Gastrocnemius medialis (tissue), 4 donors: ENCODE results near the gene MEIS2. TPM values are rescaled to one million over a fixed set of nuclear protein-coding genes. Genes with fewer than 3 reads are reported as not detected.
A peak's percentile ranks its signal among the peaks of the same experiment; 100 is the strongest.

ENCODE experiments used
- ATAC-seq, 2 donors: fragments of 150-250 bp; one replicate each; pipeline ENCODE4 v1.9.1; 2016
- DNase-seq, 2 donors: peaks; one replicate each; pipeline ENCODE4 v3.0.0-alpha.2; 2019
- H3K27ac ChIP-seq, 4 donors: fragments of 200-600 bp; sonication (generic); 1 replicate in 1 of 4; 2 replicates in 3 of 4; pipeline ENCODE4 v1.5.1; 2016 to 2018; ENCODE audit warnings: mild to moderate bottlenecking in 2 of 4, moderate library complexity in 1 of 4
- H3K27me3 ChIP-seq, 3 donors: fragments of 200-600 bp; sonication (generic) in 2 of 3; 1 replicate in 1 of 3; 2 replicates in 2 of 3; pipeline versions ENCODE4 v1.5.1 to v1.6.0; 2016 to 2019; ENCODE audit warnings: mild to moderate bottlenecking in 1 of 3, moderate library complexity in 1 of 3
- H3K36me3 ChIP-seq, 2 donors: fragments of 200-600 bp; sonication (generic) in 1 of 2; one replicate each; pipeline ENCODE4 v1.5.1; 2017 to 2018
- H3K4me1 ChIP-seq, 2 donors: fragments of 200-600 bp; sonication (generic) in 1 of 2; one replicate each; pipeline ENCODE4 v1.5.1; 2016 to 2017; ENCODE audit warnings: mild to moderate bottlenecking in 2 of 2
- H3K4me3 ChIP-seq, 4 donors: fragments of 200-600 bp; sonication (generic) in 3 of 4; 1 replicate in 1 of 4; 2 replicates in 3 of 4; pipeline ENCODE4 v1.5.1; 2016 to 2019; ENCODE audit warnings: mild to moderate bottlenecking in 2 of 4
- H3K9me3 ChIP-seq, 3 donors: fragments of 200-600 bp; sonication (generic) in 2 of 3; 1 replicate in 1 of 3; 2 replicates in 2 of 3; pipeline ENCODE4 v1.5.1; 2016 to 2019
- POLR2A ChIP-seq, 2 donors: fragments of 450-650 bp; IDR thresholded peaks; one replicate each; pipeline ENCODE4 v1.6.1; 2017; ENCODE audit warnings: antibody characterized with exemption in 2 of 2, mild to moderate bottlenecking in 2 of 2, moderate library complexity in 2 of 2
- in situ Hi-C, 4 donors: fragments of 200-750 bp; cut with MboI; loops; one replicate each; pipeline versions ENCODE4 v1.15.0 to v1.8.0; 2017; ENCODE audit warnings: low sequenced_read_pairs in 4 of 4
- intact Hi-C: fragments of 100-400 bp; cut with DNase I; formaldehyde crosslinking; loops from one replicate; pipeline ENCODE4 v1.15.1; 2023; ENCODE audit warnings: low total_unique reads
- total RNA-seq, 4 donors: library from RNA; depleted of rRNA; stranded (reverse); fragments of >200 nt; gene quantifications; one replicate each; pipeline versions ENCODE4 v1.1.0 to v1.2.3, GENCODE V29; 2016
- TF ChIP-seq, protein P1 (sequence below), 5 experiments: fragments of 450-650 bp in 3 of 5; fragments of 200-600 bp in 2 of 5; sonication (generic) in 2 of 5; IDR thresholded peaks in 4 of 5; conservative IDR thresholded peaks in 1 of 5; 1 replicate in 4 of 5; 2 replicates in 1 of 5; pipeline ENCODE4 v1.5.1; 2016 to 2019; ENCODE audit warnings: antibody characterized with exemption in 5 of 5, mild to moderate bottlenecking in 3 of 5, moderate library complexity in 3 of 5

The MEIS2 gene
- total RNA-seq, 4 donors from 2014 or later, result 0.31 to 1.8 (median 0.40) TPM; not detected in 1

- H3K4me3 ChIP-seq, result peak overlapping the region in 1 of 4 donors; percentile 21
- no peaks in the 10 kb centered on the region for H3K9me3 ChIP-seq
- DNase-seq (no peak), ATAC-seq (no peak)
- in situ Hi-C loops (loop anchor here in 3 of 4 donors (25.0 kb wide), 1 partner anchor 222 kb away; no protein-coding TSS in a partner anchor), intact Hi-C loops (no loop called here)
- H3K36me3 ChIP-seq, result no peaks in the 10 kb centered on the region
- TF ChIP-seq, protein P1, sequence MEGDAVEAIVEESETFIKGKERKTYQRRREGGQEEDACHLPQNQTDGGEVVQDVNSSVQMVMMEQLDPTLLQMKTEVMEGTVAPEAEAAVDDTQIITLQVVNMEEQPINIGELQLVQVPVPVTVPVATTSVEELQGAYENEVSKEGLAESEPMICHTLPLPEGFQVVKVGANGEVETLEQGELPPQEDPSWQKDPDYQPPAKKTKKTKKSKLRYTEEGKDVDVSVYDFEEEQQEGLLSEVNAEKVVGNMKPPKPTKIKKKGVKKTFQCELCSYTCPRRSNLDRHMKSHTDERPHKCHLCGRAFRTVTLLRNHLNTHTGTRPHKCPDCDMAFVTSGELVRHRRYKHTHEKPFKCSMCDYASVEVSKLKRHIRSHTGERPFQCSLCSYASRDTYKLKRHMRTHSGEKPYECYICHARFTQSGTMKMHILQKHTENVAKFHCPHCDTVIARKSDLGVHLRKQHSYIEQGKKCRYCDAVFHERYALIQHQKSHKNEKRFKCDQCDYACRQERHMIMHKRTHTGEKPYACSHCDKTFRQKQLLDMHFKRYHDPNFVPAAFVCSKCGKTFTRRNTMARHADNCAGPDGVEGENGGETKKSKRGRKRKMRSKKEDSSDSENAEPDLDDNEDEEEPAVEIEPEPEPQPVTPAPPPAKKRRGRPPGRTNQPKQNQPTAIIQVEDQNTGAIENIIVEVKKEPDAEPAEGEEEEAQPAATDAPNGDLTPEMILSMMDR (IDR thresholded peaks at IDR 0.05 in 4 of 5, conservative IDR thresholded peaks at IDR 0.05 in 1 of 5), result no peak
- no peak for TF ChIP-seq POLR2A (IDR thresholded peaks at IDR 0.05)
- H3K27me3 ChIP-seq, result peaks cover 80 to 98% (median 90%) of the 10 kb centered on the region in 3 donors
- no peak overlapping the region for H3K27ac ChIP-seq
- H3K4me1 ChIP-seq, result peaks cover 5 to 7% of the 10 kb centered on the region in 2 donors
Measured at GRCh38 chr15:37109168-37109871, 9.0 kb upstream of the MEIS2 start.

DNA sequence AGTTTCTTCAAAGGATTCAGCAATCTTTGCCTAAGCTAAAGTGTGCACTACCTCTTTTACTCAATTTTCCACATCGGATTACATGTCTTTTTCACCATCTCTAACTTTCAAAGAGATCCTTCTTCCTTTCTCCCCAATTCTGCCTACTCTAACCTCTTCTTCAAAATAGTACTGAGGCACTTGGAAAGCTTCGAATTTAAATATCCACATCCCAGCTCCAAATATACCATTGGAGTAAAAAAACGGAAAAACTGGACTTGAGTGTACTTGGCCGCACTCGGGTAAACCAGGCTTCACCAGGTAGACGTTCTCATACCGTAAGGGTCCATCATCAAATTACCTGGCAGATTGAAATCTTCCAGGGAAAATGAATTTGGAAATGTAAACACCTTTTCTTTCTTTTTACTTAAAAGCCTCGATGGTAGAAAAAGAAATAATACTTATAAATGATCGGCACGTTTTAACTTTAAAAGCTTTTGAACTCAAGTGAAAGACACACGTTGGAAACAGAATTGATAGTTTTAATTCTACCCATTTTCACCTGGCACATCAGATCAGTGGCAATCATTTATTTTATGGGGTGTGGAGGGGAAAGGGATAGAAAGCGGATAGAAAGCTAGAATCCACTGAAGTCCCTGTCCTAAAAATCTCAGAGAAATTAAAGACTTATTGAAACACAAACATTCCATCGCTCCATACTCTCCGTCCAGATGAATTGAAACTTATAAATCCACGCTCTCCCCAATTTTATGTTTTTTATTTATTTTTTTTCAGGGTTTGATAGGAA is 8.2 kb upstream of the MEIS2 start:
- no peak for ATAC-seq
- intact Hi-C loops, result no loop called here
- in situ Hi-C loops, result loop anchor here in 3 of 4 donors (25.0 kb wide), 1 partner anchor 221 kb away; no protein-coding TSS in a partner anchor
- Histone ChIP-seq H3K27me3 (peaks cover 88 to 100% (median 94%) of the 10 kb centered on the region in 3 donors), H3K4me1 (peaks cover 5 to 7% of the 10 kb centered on the region in 2 donors), H3K27ac (no peak overlapping the region), H3K9me3 (no peaks in the 10 kb centered on the region), H3K4me3 (no peak overlapping the region), H3K36me3 (no peaks in the 10 kb centered on the region)
- TF ChIP-seq POLR2A (IDR thresholded peaks at IDR 0.05), result no peak
- no peak for DNase-seq

DNA sequence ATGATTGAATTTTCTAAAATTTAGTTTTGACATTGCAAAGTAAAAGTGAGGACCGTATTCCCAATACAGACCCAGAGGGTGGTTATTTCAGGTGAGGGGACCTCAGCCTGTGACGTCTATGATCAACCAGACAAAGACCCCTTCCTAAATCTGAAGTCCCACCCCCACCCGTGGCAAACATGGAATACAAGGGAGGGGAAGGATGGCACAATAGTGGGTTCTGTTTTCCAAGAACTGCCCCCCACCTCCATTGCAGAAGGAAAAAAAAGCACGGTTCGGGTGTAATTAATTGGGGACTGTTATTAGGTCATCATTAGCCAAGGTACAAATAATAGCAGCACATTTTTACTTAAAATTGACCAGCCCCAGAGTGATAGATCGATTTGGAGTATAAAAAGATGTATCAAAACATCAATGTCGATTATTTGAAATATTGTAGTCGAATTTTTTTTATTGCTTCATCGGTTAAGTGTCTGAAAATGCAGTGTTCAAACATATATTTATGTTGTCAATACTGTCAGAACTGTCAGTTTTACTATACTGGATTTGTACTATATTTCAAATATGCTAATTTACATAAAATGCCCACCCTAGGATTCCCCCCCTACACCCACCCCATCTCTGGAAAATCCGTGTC is 7.5 kb upstream of the MEIS2 start:
- intact Hi-C loops, result no loop called here
- Histone ChIP-seq H3K27me3 (peaks cover 94 to 100% (median 95%) of the 10 kb centered on the region in 3 donors), H3K9me3 (no peaks in the 10 kb centered on the region), H3K4me3 (no peak overlapping the region), H3K4me1 (peaks cover 5 to 9% of the 10 kb centered on the region in 2 donors), H3K36me3 (no peaks in the 10 kb centered on the region), H3K27ac (no peak overlapping the region)
- ATAC-seq (no peak), DNase-seq (no peak)
- TF ChIP-seq POLR2A (IDR thresholded peaks at IDR 0.05), result no peak
- TF ChIP-seq, protein P1 (IDR thresholded peaks at IDR 0.05 in 4 of 5, conservative IDR thresholded peaks at IDR 0.05 in 1 of 5), result no peak
- in situ Hi-C loops, result loop anchor here in 3 of 4 donors (25.0 kb wide), 1 partner anchor 221 kb away; no protein-coding TSS in a partner anchor

- Histone ChIP-seq H3K27me3 (peaks cover 94 to 100% (median 100%) of the 10 kb centered on the region in 3 donors), H3K36me3 (no peaks in the 10 kb centered on the region), H3K9me3 (no peaks in the 10 kb centered on the region), H3K4me1 (peaks cover 9 to 15% of the 10 kb centered on the region in 2 donors), H3K4me3 (no peak overlapping the region), H3K27ac (no peak overlapping the region)
- DNase-seq (no peak), ATAC-seq (no peak)
- in situ Hi-C loops, result loop anchor here in 3 of 4 donors (25.0 kb wide), 1 partner anchor 220 kb away; no protein-coding TSS in a partner anchor
- intact Hi-C loops, result no loop called here
- no peak for TF ChIP-seq POLR2A (IDR thresholded peaks at IDR 0.05)
- TF ChIP-seq, protein P1 (IDR thresholded peaks at IDR 0.05 in 4 of 5, conservative IDR thresholded peaks at IDR 0.05 in 1 of 5), result no peak
Measured at GRCh38 chr15:37107071-37107743, 6.9 kb upstream of the MEIS2 start.
